ENCODE results near the gene FGD6.

GRCh38 chr12:95212586-95212985 lies 4.7 kb downstream of the FGD6 start:
- TF ChIP-seq CTCF (IDR thresholded peaks at IDR 0.05; ENCODE audit: poor library complexity) (no peak), EZH2 (IDR thresholded peaks at IDR 0.05; ENCODE audit: borderline replicate concordance) (no peak), EZH2phosphoT487 (IDR thresholded peaks at IDR 0.05; ENCODE audit: low read depth, severe bottlenecking, unreplicated experiment) (no peak)
